ENCODE results near the gene SLC37A1. TPM values are rescaled to one million over a fixed set of nuclear protein-coding genes. Genes with fewer than 3 reads are reported as not detected.

The SLC37A1 gene
- total RNA-seq, 4 donors from 2014 or later = 4.0 to 5.8 (median 5.1) TPM

DNA sequence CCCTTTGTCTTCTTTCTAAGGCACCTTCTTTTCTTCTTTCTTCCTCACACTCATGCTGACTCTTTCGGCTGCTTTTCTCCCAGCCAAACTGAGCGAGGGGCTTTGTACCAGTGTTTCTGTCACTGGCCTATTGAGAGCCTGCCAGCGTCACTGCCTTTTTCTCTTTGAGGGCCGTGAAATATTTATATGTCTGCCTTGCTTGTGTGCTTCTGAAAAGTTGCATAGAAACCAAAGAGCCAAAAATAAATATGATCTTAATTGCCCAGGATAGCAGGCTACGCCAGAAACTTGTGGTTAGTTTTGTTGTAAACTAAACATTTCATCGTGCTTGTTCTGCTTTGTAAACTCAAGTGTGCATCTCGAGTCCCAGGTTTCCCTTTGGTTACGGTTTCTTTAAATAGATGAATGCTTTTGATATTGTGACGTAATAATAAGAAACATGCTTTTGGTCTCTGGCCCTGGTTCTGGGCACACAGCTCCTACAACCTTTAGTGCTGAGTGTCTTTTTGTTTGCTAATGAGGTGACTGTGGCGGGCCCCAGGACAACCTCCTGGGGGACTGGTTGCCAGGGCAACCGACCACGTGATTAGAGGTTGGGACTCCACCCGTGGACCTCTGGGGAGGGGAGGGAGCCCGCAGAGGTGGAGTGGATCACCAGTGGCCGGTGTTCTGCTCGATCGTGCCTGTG is 10.8 kb downstream of the SLC37A1 start:
- TF ChIP-seq, protein P1, sequence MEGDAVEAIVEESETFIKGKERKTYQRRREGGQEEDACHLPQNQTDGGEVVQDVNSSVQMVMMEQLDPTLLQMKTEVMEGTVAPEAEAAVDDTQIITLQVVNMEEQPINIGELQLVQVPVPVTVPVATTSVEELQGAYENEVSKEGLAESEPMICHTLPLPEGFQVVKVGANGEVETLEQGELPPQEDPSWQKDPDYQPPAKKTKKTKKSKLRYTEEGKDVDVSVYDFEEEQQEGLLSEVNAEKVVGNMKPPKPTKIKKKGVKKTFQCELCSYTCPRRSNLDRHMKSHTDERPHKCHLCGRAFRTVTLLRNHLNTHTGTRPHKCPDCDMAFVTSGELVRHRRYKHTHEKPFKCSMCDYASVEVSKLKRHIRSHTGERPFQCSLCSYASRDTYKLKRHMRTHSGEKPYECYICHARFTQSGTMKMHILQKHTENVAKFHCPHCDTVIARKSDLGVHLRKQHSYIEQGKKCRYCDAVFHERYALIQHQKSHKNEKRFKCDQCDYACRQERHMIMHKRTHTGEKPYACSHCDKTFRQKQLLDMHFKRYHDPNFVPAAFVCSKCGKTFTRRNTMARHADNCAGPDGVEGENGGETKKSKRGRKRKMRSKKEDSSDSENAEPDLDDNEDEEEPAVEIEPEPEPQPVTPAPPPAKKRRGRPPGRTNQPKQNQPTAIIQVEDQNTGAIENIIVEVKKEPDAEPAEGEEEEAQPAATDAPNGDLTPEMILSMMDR (IDR thresholded peaks at IDR 0.05; ENCODE audit: low read depth) = no peak

DNA sequence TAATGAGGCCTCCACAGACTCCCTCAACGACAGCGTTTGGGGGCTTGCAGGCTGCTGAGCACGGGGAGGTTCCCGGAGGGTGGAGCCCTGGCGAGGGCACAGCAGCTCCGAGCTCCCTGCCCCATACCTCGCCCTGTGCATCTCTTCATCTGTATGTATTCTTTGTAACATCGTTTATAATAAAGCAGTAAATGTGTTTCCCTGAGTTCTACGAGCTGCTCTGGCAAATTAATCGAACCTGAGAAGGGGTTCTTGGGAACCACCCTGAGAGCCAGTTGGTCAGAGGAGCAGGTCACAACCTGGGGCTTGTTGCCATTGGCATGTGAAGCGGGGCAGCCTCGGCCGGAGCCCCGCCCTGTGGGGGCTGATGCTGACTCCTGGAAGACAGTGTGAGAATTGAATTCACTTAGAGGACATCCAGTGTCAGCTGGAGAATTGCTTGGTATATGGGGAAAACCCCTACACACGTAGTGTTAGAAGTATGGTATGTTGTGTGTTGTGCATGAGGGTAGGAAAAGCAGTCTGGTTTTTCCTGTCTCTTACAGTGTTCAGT is 11.5 kb downstream of the SLC37A1 start:
- TF ChIP-seq, protein P1 (IDR thresholded peaks at IDR 0.05; ENCODE audit: low read depth) = no peak

DNA sequence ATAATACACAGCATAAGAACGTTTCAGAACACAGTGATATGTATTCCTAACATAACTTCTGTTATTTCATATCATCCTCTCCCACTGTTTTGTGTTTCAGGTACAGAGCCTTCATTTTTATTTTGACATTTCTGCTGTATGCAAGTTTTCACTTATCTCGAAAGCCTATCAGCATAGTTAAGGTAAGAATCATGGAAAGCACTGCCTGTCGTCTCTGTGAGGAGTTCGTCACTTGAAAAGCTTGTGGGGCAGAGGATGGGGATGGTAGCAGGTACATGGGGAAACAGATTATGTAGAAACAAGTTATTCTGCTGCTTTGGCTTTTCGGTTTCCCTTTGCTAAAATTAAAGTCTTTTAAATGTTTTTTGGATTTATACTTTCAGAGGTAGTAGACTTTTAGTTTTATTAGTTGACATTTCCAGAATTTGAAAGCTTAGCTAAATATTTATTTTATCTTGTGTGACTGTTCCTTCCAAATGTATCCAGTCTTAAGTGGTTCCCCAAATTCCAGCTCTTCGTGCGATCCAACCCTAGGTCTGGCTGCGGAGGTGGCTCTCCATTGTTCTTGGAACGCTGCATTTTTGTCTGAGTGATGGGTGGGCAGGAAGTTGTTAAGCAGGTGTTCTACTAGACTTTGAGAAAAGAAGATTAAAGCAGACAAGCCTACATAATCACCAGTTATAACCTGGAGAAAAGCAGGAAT is 12.2 kb downstream of the SLC37A1 start:
- TF ChIP-seq, protein P1 (IDR thresholded peaks at IDR 0.05; ENCODE audit: low read depth) = no peak

DNA sequence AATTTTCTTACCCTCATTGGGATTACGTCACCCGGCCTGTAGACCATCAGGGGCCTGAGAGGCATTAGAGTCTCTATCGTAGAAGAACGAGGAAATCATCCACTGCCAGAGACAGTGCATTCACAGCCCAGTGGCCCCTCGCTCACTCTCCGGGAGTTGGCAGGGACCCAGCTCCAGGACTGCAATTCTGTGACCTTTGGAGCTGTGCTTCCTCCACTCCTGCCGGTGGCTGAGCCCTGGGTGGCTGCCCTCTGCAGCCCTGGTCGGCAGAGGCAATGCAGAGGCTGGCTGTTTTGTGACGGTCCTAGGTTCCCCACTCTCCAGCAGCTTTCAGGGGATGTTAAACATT is 12.7 kb downstream of the SLC37A1 start:
- TF ChIP-seq, protein P1 (IDR thresholded peaks at IDR 0.05; ENCODE audit: low read depth) = no peak

DNA sequence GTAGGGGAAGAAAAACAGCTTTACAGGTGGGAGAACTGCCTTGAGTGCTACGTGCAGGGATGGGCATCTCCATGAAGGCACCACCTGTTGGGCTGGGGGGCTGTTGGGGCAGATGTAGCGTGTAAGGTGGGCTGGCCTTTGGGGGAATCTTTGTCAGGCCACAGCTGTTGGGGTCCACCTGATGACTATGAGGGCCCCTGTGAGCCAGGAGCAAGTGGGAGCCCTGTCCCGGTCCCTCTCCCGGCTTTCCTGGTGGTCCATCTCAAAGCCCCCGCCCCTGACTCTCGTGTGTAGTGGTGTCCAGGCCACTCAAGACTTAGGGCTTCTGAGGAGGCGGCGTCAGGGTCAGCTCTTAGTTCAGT is 13.5 kb downstream of the SLC37A1 start:
- TF ChIP-seq, protein P1 (IDR thresholded peaks at IDR 0.05; ENCODE audit: low read depth) = no peak

DNA sequence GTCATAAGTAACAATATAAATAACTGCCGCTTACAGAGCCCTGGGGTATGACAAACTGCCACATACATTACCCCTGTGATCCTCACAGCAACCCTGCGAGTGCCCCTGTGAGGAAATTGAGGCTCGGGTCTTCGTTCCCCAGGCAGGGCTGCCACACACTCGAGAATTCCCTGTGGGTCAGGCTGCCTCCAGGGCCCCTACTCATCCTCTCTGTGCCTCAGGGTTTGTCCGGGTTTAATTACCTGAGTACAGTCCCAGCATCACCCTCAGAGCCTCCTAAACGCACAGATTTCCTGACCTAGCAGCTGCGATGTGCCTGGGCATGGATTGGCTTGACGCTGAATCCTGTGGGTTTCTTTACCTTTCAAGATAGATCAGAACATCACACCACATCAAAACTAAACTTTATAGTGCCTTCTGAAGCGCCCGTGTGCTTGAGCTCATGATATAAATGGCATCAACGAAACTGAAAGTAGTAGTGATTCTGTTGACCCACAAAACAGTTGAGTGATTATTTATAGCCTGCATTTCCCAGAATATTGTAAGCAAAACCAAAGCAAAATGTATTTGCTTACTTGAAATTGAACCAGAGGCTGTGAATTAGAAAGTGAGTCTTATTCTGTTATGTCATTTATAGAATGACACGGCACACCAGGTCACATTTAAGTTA is 14.0 kb downstream of the SLC37A1 start:
- TF ChIP-seq, protein P1 (IDR thresholded peaks at IDR 0.05; ENCODE audit: low read depth) = no peak

DNA sequence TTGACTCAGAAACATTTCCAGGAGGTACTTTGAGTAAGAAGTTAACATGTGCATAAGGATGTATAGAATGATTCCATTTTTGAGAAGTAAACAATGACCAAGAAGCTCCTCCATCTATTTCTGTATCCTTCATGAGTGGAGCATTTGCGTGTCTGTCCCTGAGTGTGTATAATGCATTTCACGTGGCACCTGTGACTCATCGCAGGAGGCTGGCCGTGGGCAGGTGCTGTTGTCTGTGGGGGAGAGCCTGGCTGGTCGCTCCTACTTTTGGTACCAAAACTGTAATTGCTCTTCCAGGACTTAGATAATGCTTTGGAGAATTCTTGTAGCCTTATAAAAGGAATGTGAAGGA is 16.5 kb downstream of the SLC37A1 start:
- TF ChIP-seq, protein P1 (IDR thresholded peaks at IDR 0.05; ENCODE audit: low read depth) = no peak

All from subcutaneous adipose tissue (tissue), 4 donors.